A673 (cell line): ENCODE results near the gene FGF14. TPM values are rescaled to one million over a fixed set of nuclear protein-coding genes. Genes with fewer than 3 reads are reported as not detected.

Source experiments
- BruUV-seq: library from RNA; stranded (reverse); fragments of 400-500 nt; replicated peaks from 2 replicates; lab custom pipeline; 2021; lab: Mats Ljungman, UMichigan
- CTCF ChIA-PET: fragments of 300-600 bp; sonication (Branson Sonifier 250); formaldehyde crosslinking; loops from one replicate; lab custom pipeline; 2022; ENCODE audit warnings: antibody characterized with exemption; lab: Charles Lee
- POLR2A ChIA-PET: fragments of 300-600 bp; sonication (Branson Sonifier 250); formaldehyde crosslinking; loops from one replicate; lab custom pipeline; 2022; ENCODE audit warnings: antibody characterized with exemption; ENCODE audit not compliant: low non-redundant PET; lab: Charles Lee
- DNase-seq: peaks from one replicate; pipeline ENCODE4 v3.0.0-alpha.2; 2015; ENCODE audit warnings: low spot score
- H3K27ac ChIP-seq: fragments of 200-600 bp; sonication (generic); 2 replicates; pipeline ENCODE4 v1.5.1; 2016; ENCODE audit warnings: mixed run types, low read depth, mild to moderate bottlenecking, mixed read lengths, antibody characterized with exemption, low read length; ENCODE audit not compliant: poor library complexity, severe bottlenecking
- H3K27me3 ChIP-seq: fragments of 200-600 bp; sonication (generic); replicated peaks from 2 replicates; pipeline ENCODE4 v1.6.1; 2017; ENCODE audit warnings: mixed run types, low read depth, mild to moderate bottlenecking, mixed read lengths, antibody characterized with exemption, low read length; ENCODE audit not compliant: insufficient read depth, poor library complexity
- H3K36me3 ChIP-seq: fragments of 200-600 bp; sonication (generic); 2 replicates; pipeline ENCODE4 v1.6.1; 2016; ENCODE audit warnings: mixed run types, mild to moderate bottlenecking, mixed read lengths, antibody characterized with exemption, low read length; ENCODE audit not compliant: insufficient read depth, poor library complexity, severe bottlenecking
- H3K4me1 ChIP-seq: fragments of 200-600 bp; sonication (generic); 2 replicates; pipeline ENCODE4 v1.6.1; 2017; ENCODE audit warnings: mixed run types, mild to moderate bottlenecking, mixed read lengths, antibody characterized with exemption, low read length; ENCODE audit not compliant: insufficient read depth, poor library complexity, severe bottlenecking
- H3K4me3 ChIP-seq: fragments of 200-600 bp; sonication (generic); 2 replicates; pipeline ENCODE4 v1.5.1; 2016; ENCODE audit warnings: low read depth, mixed run types, mild to moderate bottlenecking, mixed read lengths, low read length; ENCODE audit not compliant: poor library complexity, severe bottlenecking
- H3K9me3 ChIP-seq: fragments of 200-600 bp; sonication (generic); 2 replicates; pipeline ENCODE4 v1.6.1; 2016; ENCODE audit warnings: mixed run types, low read depth, mild to moderate bottlenecking, mixed read lengths, antibody characterized with exemption, low read length; ENCODE audit not compliant: poor library complexity, severe bottlenecking
- CTCF ChIP-seq: fragments of 300-800, 200-600 bp; sonication (generic); conservative IDR thresholded peaks from 2 replicates; pipeline ENCODE4 v1.5.1; 2017; ENCODE audit warnings: low read depth, mild to moderate bottlenecking, antibody characterized with exemption, low read length, moderate library complexity, mixed read lengths
- EZH2 ChIP-seq: fragments of 200-600 bp; sonication (generic); IDR thresholded peaks from 2 replicates; pipeline ENCODE4 v1.6.1; 2017; ENCODE audit warnings: borderline replicate concordance, low read depth, mild to moderate bottlenecking, mixed read lengths, antibody characterized with exemption, low read length; ENCODE audit not compliant: poor library complexity, severe bottlenecking
- intact Hi-C: fragments of 100-400 bp; cut with micrococcal nuclease; formaldehyde crosslinking; loops from one replicate; pipeline ENCODE4 v1.10.0; 2022; ENCODE audit not compliant: unreplicated experiment
- total RNA-seq: library from RNA; stranded (reverse); gene quantifications from 2 replicates; pipeline ENCODE4 v1.2.3, GENCODE V29; 2021

The FGF14 gene
- total RNA-seq, 1 experiment from 2014 or later: 19.7 TPM

DNA sequence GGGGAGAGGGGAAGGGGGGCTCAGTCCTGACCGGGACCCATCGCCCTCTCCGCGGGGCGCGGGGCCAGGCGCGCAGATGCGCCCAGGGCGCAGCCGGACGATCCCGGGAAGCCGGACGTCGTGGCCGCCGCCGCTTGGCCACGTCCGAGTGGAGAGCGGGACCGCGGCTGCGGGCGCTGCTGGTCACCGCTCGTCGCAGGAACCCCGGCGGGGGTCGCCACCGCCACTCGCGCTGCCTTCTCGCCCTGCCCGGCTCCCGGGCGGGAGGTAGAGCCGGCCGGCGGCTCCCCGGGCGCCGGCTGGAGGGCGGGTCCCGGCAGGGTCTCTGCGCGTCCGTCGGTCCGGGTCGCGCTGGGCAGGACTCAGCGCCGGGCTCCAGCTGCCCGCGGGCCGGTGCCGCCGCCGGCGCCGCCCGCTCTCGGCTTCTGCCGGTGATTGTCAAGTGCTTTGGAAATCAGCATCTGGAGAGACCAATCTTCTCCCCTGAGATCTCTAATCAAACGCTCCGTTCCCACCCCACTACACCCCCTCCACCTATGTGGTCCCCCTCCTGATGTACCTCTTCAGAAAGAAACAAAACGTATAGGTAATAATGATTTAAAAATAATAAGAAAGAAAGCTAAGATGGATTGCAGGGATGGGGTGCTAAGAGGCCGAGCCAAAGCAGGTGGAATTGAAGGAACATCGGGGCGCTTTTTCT, 484.9 kb downstream of the FGF14 start:
- DNase-seq: no peak
- no peak overlapping the region for H3K27ac ChIP-seq
- peaks cover 13% of the 10 kb centered on the region for H3K4me1 ChIP-seq
- BruUV-seq: no TSS peak
- ChIA-PET CTCF (interaction anchor here (0.6 kb wide), 1 partner anchor 34 kb away, joined by 4 read pairs; no protein-coding TSS in a partner anchor), POLR2A (no interaction called here)
- peaks cover 55% of the 10 kb centered on the region for H3K27me3 ChIP-seq
- H3K4me3 ChIP-seq: peak overlapping the region; percentile 49
- H3K36me3 ChIP-seq: no peaks in the 10 kb centered on the region
- no peaks in the 10 kb centered on the region for H3K9me3 ChIP-seq
- TF ChIP-seq CTCF (no peak), EZH2 (peak; percentile 9)
- intact Hi-C loops: loop anchor here (5.0 to 10.0 kb wide), 3 partner anchors 130 to 775 kb away; no protein-coding TSS in a partner anchor

- Histone ChIP-seq H3K36me3 (no peaks in the 10 kb centered on the region), H3K4me1 (peaks cover 13% of the 10 kb centered on the region), H3K4me3 (peak overlapping the region; percentile 49), H3K27me3 (peaks cover 55% of the 10 kb centered on the region), H3K27ac (no peak overlapping the region), H3K9me3 (no peaks in the 10 kb centered on the region)
- ChIA-PET CTCF (no interaction called here), POLR2A (no interaction called here)
- no TSS peak for BruUV-seq
- intact Hi-C loops: loop anchor here (5.0 to 10.0 kb wide), 3 partner anchors 129 to 774 kb away; no protein-coding TSS in a partner anchor
- TF ChIP-seq CTCF (peak; percentile 60), EZH2 (peak; percentile 36)
- DNase-seq: peak; percentile 61
Observed at GRCh38 chr13:101916108-101916774, 485.6 kb downstream of the FGF14 start.

DNA sequence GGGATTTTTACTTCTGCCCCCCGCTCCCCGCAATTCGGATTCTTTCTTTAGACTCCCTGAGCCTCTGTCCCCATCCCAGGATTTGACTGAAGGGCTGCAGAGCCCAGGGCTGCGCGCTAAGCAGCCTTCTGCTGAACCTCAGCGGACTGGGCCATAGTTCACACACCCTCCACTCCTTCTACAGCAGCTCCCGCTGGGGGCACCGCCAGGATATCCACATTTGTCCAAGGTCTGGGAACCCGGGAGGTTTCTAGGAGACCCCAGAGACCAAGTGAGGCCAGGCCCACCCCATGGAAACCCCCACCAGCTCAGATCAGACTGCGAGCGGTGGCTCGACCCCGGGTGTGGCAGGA, 486.1 kb downstream of the FGF14 start:
- no peaks in the 10 kb centered on the region for H3K36me3 ChIP-seq
- H3K9me3 ChIP-seq: no peaks in the 10 kb centered on the region
- no peak for DNase-seq
- peaks cover 55% of the 10 kb centered on the region for H3K27me3 ChIP-seq
- peak overlapping the region; percentile 49 for H3K4me3 ChIP-seq
- intact Hi-C loops: loop anchor here (5.0 to 10.0 kb wide), 3 partner anchors 128 to 773 kb away; no protein-coding TSS in a partner anchor
- no peak overlapping the region for H3K27ac ChIP-seq
- POLR2A ChIA-PET: no interaction called here
- TF ChIP-seq CTCF (no peak), EZH2 (no peak)
- no TSS peak for BruUV-seq
- H3K4me1 ChIP-seq: peaks cover 13% of the 10 kb centered on the region
- CTCF ChIA-PET: no interaction called here
